H1 (cell line): ENCODE measurements around the gene KLK8. TPM values are rescaled to one million over a fixed set of nuclear protein-coding genes. Genes with fewer than 3 reads are reported as not detected.

Experiments
- CTCF ChIA-PET: fragments of 300-600 bp; sonication (Branson Sonifier 250); formaldehyde crosslinking; loops from one replicate; lab custom pipeline; 2021; ENCODE audit not compliant: partially characterized antibody; lab: Charles Lee
- POLR2A ChIA-PET: fragments of 300-600 bp; sonication (Branson Sonifier 250); formaldehyde crosslinking; loops from one replicate; lab custom pipeline; 2021; ENCODE audit warnings: inconsistent platforms; ENCODE audit not compliant: partially characterized antibody; lab: Charles Lee
- DNase-seq, 2 experiments: peaks; one replicate each; pipeline versions ENCODE4 v3.0.0 to v3.0.0-alpha.2; 2010 to 2022; ENCODE audit warnings: low spot score in 2 of 2, low read depth in 1 of 2, mixed read lengths in 1 of 2
- FAIRE-seq: peaks from 2 replicates; lab custom pipeline; 2011; peaks lifted over from hg19 to GRCh38; lab: Jason Lieb, UNC
- H2AFZ ChIP-seq: 2 replicates; pipeline ENCODE4 v1.8.1; 2012; ENCODE audit warnings: low read length, inconsistent platforms
- H2AK5ac ChIP-seq: 2 replicates; pipeline ENCODE4 v1.6.1; 2013; ENCODE audit warnings: low read depth, low read length
- H2BK120ac ChIP-seq: replicated peaks from 2 replicates; pipeline ENCODE3; 2013; ENCODE audit warnings: low read depth, low read length, inconsistent platforms
- H2BK12ac ChIP-seq: 2 replicates; pipeline ENCODE4 v1.6.1; 2013; ENCODE audit warnings: low read depth, low read length
- H2BK15ac ChIP-seq: 2 replicates; pipeline ENCODE4 v1.6.1; 2013; ENCODE audit warnings: low read length
- H2BK20ac ChIP-seq: 2 replicates; pipeline ENCODE4 v1.6.1; 2013; ENCODE audit warnings: low read length
- H2BK5ac ChIP-seq: 2 replicates; pipeline ENCODE4 v1.6.1; 2013; ENCODE audit warnings: low read depth, low read length
- H3K14ac ChIP-seq: 2 replicates; pipeline ENCODE4 v1.6.1; 2013; ENCODE audit warnings: inconsistent platforms; ENCODE audit not compliant: insufficient read length
- H3K18ac ChIP-seq: 2 replicates; pipeline ENCODE4 v1.6.1; 2013; ENCODE audit warnings: low read length; ENCODE audit errors: extremely low read depth
- H3K23ac ChIP-seq: 2 replicates; pipeline ENCODE4 v1.6.1; 2013; ENCODE audit warnings: inconsistent platforms; ENCODE audit not compliant: insufficient read length
- H3K23me2 ChIP-seq: 2 replicates; pipeline ENCODE4 v1.6.1; 2013; ENCODE audit warnings: low read depth, low read length
- H3K27ac ChIP-seq: 2 replicates; pipeline ENCODE4 v1.6.1; 2011; ENCODE audit warnings: low read depth, low read length, inconsistent platforms
- H3K27me3 ChIP-seq, 4 experiments: replicated peaks in 1 of 4; 1 replicate in 1 of 4; 2 replicates in 3 of 4; pipeline versions ENCODE4 v1.6.1 to v1.8.1; 2011 to 2013; ENCODE audit warnings: low read length in 3 of 4, mild to moderate bottlenecking in 3 of 4, inconsistent platforms in 2 of 4, mixed read lengths in 2 of 4, moderate library complexity in 1 of 4; ENCODE audit not compliant: control insufficient read depth in 3 of 4, insufficient read depth in 3 of 4; ENCODE audit errors: extremely low read depth in 1 of 4
- H3K36me3 ChIP-seq, 4 experiments: 2 replicates each; pipeline versions ENCODE4 v1.6.1 to v1.8.1; 2011 to 2013; ENCODE audit warnings: mild to moderate bottlenecking in 4 of 4, low read length in 3 of 4, moderate library complexity in 2 of 4, control low read depth in 1 of 4, inconsistent platforms in 1 of 4; ENCODE audit not compliant: insufficient read depth in 4 of 4, control insufficient read depth in 2 of 4
- H3K4ac ChIP-seq: replicated peaks from 2 replicates; pipeline ENCODE3; 2013; ENCODE audit warnings: low read length, low read depth, mixed read lengths, inconsistent platforms; ENCODE audit not compliant: insufficient read length
- H3K4me1 ChIP-seq, 4 experiments: replicated peaks in 1 of 4; 1 replicate in 1 of 4; 2 replicates in 3 of 4; pipeline versions ENCODE4 v1.6.1 to v1.8.1; 2011 to 2013; ENCODE audit warnings: low read length in 3 of 4, inconsistent platforms in 2 of 4, mixed read lengths in 1 of 4; ENCODE audit not compliant: insufficient read depth in 4 of 4, control insufficient read depth in 3 of 4
- H3K4me2 ChIP-seq, 2 experiments: 2 replicates each; pipeline versions ENCODE4 v1.6.1 to v1.8.1; 2011 to 2013; ENCODE audit warnings: low read depth in 2 of 2, low read length in 2 of 2, control low read depth in 1 of 2, inconsistent platforms in 1 of 2, mild to moderate bottlenecking in 1 of 2; ENCODE audit not compliant: insufficient read depth in 1 of 2
- H3K4me3 ChIP-seq, 4 experiments: fragments of 200-600, 300-600 bp in 1 of 4; sonication (generic), shearing (Covaris generic), sonication (Bioruptor Twin) in 1 of 4; 2 replicates each; pipeline versions ENCODE4 v1.5.1 to v1.8.1; 2011 to 2016; ENCODE audit warnings: low read length in 4 of 4, low read depth in 3 of 4, control low read depth in 2 of 4, inconsistent platforms in 2 of 4, mild to moderate bottlenecking in 2 of 4, mixed read lengths in 1 of 4, moderate library complexity in 1 of 4; ENCODE audit not compliant: insufficient read depth in 2 of 4; ENCODE audit errors: extremely low read depth in 1 of 4
- H3K56ac ChIP-seq: replicated peaks from 2 replicates; pipeline ENCODE3; 2013; ENCODE audit warnings: low read depth, mild to moderate bottlenecking, mixed read lengths, low read length, inconsistent platforms; ENCODE audit not compliant: insufficient read length
- H3K79me1 ChIP-seq: 2 replicates; pipeline ENCODE4 v1.6.1; 2013; ENCODE audit warnings: low read depth, low read length, control low read depth
- H3K79me2 ChIP-seq, 2 experiments: 2 replicates each; pipeline versions ENCODE4 v1.6.1 to v1.8.1; 2012 to 2013; ENCODE audit warnings: low read length in 2 of 2, mild to moderate bottlenecking in 2 of 2, inconsistent platforms in 1 of 2; ENCODE audit not compliant: insufficient read depth in 2 of 2, control insufficient read depth in 1 of 2
- H3K9ac ChIP-seq, 4 experiments: replicated peaks in 1 of 4; 1 replicate in 1 of 4; 2 replicates in 3 of 4; pipeline versions ENCODE4 v1.6.1 to v1.8.1; 2011 to 2013; ENCODE audit warnings: low read depth in 3 of 4, low read length in 3 of 4, control low read depth in 2 of 4, mild to moderate bottlenecking in 2 of 4, moderate library complexity in 2 of 4, inconsistent platforms in 1 of 4; ENCODE audit errors: extremely low read depth in 1 of 4
- H3K9me3 ChIP-seq, 2 experiments: 2 replicates each; pipeline versions ENCODE4 v1.6.1 to v1.8.1; 2012 to 2013; ENCODE audit warnings: mild to moderate bottlenecking in 2 of 2, moderate library complexity in 2 of 2, control low read depth in 1 of 2, inconsistent platforms in 1 of 2, low read depth in 1 of 2, low read length in 1 of 2, mixed read lengths in 1 of 2; ENCODE audit not compliant: insufficient read depth in 2 of 2
- H4K20me1 ChIP-seq, 2 experiments: replicated peaks in 1 of 2; 2 replicates each; pipeline versions ENCODE3 to v1.8.1; 2011 to 2013; ENCODE audit warnings: inconsistent platforms in 2 of 2, low read length in 2 of 2, mild to moderate bottlenecking in 1 of 2; ENCODE audit not compliant: insufficient read depth in 2 of 2, control insufficient read depth in 1 of 2
- H4K5ac ChIP-seq: 2 replicates; pipeline ENCODE4 v1.6.1; 2013; ENCODE audit warnings: low read length, low read depth, mixed read lengths, inconsistent platforms; ENCODE audit not compliant: insufficient read length
- H4K8ac ChIP-seq: 2 replicates; pipeline ENCODE4 v1.8.0; 2013; ENCODE audit warnings: mild to moderate bottlenecking, moderate library complexity, low read length, inconsistent platforms; ENCODE audit not compliant: insufficient read depth; ENCODE audit errors: extremely low read depth
- H4K91ac ChIP-seq: replicated peaks from 2 replicates; pipeline ENCODE3; 2013; ENCODE audit warnings: low read length, mixed read lengths, inconsistent platforms; ENCODE audit not compliant: insufficient read length
- BRCA1 ChIP-seq: IDR thresholded peaks from 2 replicates; pipeline ENCODE4 v1.6.1; 2012; ENCODE audit warnings: low read depth, low read length, improper control_type of control experiment
- CBX8 ChIP-seq: fragments of 300-800, 300-1000 bp; sonication (generic); IDR thresholded peaks from 2 replicates; pipeline ENCODE4 v1.7.1; 2016; ENCODE audit warnings: low read depth, low read length, borderline replicate concordance
- FOSL1 ChIP-seq: IDR thresholded peaks from 2 replicates; pipeline ENCODE4 v1.6.1; 2011; ENCODE audit warnings: mild to moderate bottlenecking, low read depth, low read length, moderate library complexity; ENCODE audit not compliant: insufficient read depth
- HDAC2 ChIP-seq, 2 experiments: fragments of 300-600 bp in 1 of 2; sonication (generic) in 1 of 2; IDR thresholded peaks; 2 replicates each; pipeline ENCODE4 v1.6.1; 2011 to 2012; ENCODE audit warnings: low read depth in 2 of 2, low read length in 2 of 2, mild to moderate bottlenecking in 2 of 2, moderate library complexity in 2 of 2, borderline replicate concordance in 1 of 2, inconsistent platforms in 1 of 2
- HDAC6 ChIP-seq: IDR thresholded peaks from one replicate; pipeline ENCODE4 v1.7.1; 2012; ENCODE audit warnings: low read depth, mild to moderate bottlenecking, inconsistent platforms, low read length, moderate library complexity
- JUND ChIP-seq: IDR thresholded peaks from 2 replicates; pipeline ENCODE4 v1.6.1; 2011; ENCODE audit warnings: mild to moderate bottlenecking, improper control_type of control experiment, low read length
- POLR2AphosphoS5 ChIP-seq: IDR thresholded peaks from 2 replicates; pipeline ENCODE4 v1.6.1; 2011; ENCODE audit warnings: low read depth, low read length
- SRF ChIP-seq: IDR thresholded peaks from 2 replicates; pipeline ENCODE4 v1.6.1; 2011; ENCODE audit warnings: mild to moderate bottlenecking, low read depth, low read length, moderate library complexity
- TAF7 ChIP-seq: optimal IDR thresholded peaks from 2 replicates; pipeline ENCODE3; 2011; ENCODE audit warnings: low read depth, mild to moderate bottlenecking, inconsistent platforms, low read length, moderate library complexity, borderline replicate concordance
- WGBS, 2 experiments: shearing (Covaris generic) in 1 of 2; methylation state at CpG; one replicate each; pipeline versions ENCODE4 v1.1.6 to v1.1.7; 2013 to 2015; ENCODE audit warnings: low lambda C conversion rate in 2 of 2, mixed read lengths in 2 of 2, inconsistent platforms in 1 of 2, low coverage in 1 of 2, missing lambda C conversion rate in 1 of 2; ENCODE audit not compliant: insufficient replicate concordance in 2 of 2, insufficient coverage in 1 of 2, insufficient read length in 1 of 2; ENCODE audit errors: extremely low coverage in 1 of 2, missing lambda C conversion rate in 1 of 2; 5-methylcytosine and 5-hydroxymethylcytosine counted together
- polyA plus RNA-seq, 7 experiments: library from polyadenylated mRNA; depleted of rRNA in 3 of 7; stranded (reverse) in 5 of 7; unstranded in 2 of 7; fragments of >200 nt in 5 of 7; fragments of 200-250 nt in 2 of 7; gene quantifications; 1 replicate in 5 of 7; 2 replicates in 1 of 7; 4 replicates in 1 of 7; pipeline versions ENCODE4 v1.2.1 to v1.2.3, GENCODE V29; 2011 to 2013; ENCODE audit warnings: missing spikeins in 2 of 7, mixed read lengths in 2 of 7
- total RNA-seq: library from RNA; stranded (reverse); fragmentation: NEBNext Ultra II Directional; extraction: Animal tissue kit (Norgen Biotek cat#: 25700); gene quantifications from 2 replicates; pipeline ENCODE4 v1.2.1, GENCODE V29; 2021

KLK8 gene
- total and polyA plus RNA-seq, 2 of the 8 experiments (the other 6 are each of a cell fraction or from before 2014, with no cell fraction given) = 2.9 to 3.6 TPM

GRCh38 chr19:51031880-51032225 is 30.4 kb upstream of the KLK8 start:
- POLR2A ChIA-PET = no interaction called here
- no peak overlapping the region for H4K91ac ChIP-seq
- no peak overlapping the region for H3K4ac ChIP-seq
- H2BK15ac ChIP-seq = no peak overlapping the region
- H3K9me3 ChIP-seq = no peaks in the 10 kb centered on the region
- H3K36me3 ChIP-seq = no peaks in the 10 kb centered on the region
- no peak overlapping the region for H2BK12ac ChIP-seq
- H2BK20ac ChIP-seq = no peak overlapping the region
- H2BK120ac ChIP-seq = no peak overlapping the region
- no peak overlapping the region for H2AFZ ChIP-seq
- no peak overlapping the region for H3K4me3 ChIP-seq
- no peak overlapping the region for H3K9ac ChIP-seq
- H2BK5ac ChIP-seq = no peak overlapping the region
- FAIRE-seq (no peak), DNase-seq (no peak)
- H3K23ac ChIP-seq = no peak overlapping the region
- H3K27ac ChIP-seq = no peak overlapping the region
- H3K79me2 ChIP-seq = no peaks in the 10 kb centered on the region
- WGBS, 2 experiments = 94% methylated on average over 26 of the region's 28 CpGs; no CpG with 5 or more reads in 1 of the 2 experiments
- no peaks in the 10 kb centered on the region; the same call in 1 of the 2 replicates for H3K79me1 ChIP-seq
- TF ChIP-seq HDAC2 (IDR thresholded peaks at IDR 0.05; ENCODE audit: borderline replicate concordance in 1 of 2, low read depth in 2 of 2, low read length in 2 of 2) = no peak
- TF ChIP-seq SRF = no peak
- TF ChIP-seq CBX8 = no peak
- TF ChIP-seq TAF7 = no peak
- TF ChIP-seq FOSL1 = no peak
- TF ChIP-seq JUND = no peak
- no peak for TF ChIP-seq HDAC6
- no peak for TF ChIP-seq POLR2AphosphoS5
- TF ChIP-seq BRCA1 = no peak
- H3K4me1 ChIP-seq = peaks cover 0 to 11% (median 7%) of the 10 kb centered on the region in 4 experiments; a peak in 5 of 7 replicates
- H3K56ac ChIP-seq = no peak overlapping the region
- H3K14ac ChIP-seq = no peak overlapping the region
- no peaks in the 10 kb centered on the region for H3K23me2 ChIP-seq
- CTCF ChIA-PET = interaction anchor here (2.4 kb wide), 1 partner anchor 64 kb away, joined by 10 read pairs; no protein-coding TSS in a partner anchor
- H2AK5ac ChIP-seq = no peak overlapping the region
- no peaks in the 10 kb centered on the region; a peak in 1 of 7 replicates for H3K27me3 ChIP-seq
- peak overlapping the region; percentile 16; the same call in 1 of the 2 replicates for H4K8ac ChIP-seq
- H4K5ac ChIP-seq = no peak overlapping the region
- no peak overlapping the region for H3K4me2 ChIP-seq
- no peaks in the 10 kb centered on the region for H4K20me1 ChIP-seq
- no peak overlapping the region for H3K18ac ChIP-seq
